ENCODE measurements around the gene MEGF11. TPM values are rescaled to one million over a fixed set of nuclear protein-coding genes. Genes with fewer than 3 reads are reported as not detected.

Gene MEGF11
- total and polyA plus RNA-seq, 2 donors (not counting 1 experiment from before 2014, with no cell fraction given): under 0.01 TPM; not detected in 1

- no peaks in the 10 kb centered on the region for H3K4me1 ChIP-seq (ENCODE audit: control insufficient read depth, extremely low read depth, insufficient read depth, low read length)
- no peak overlapping the region for H3K27ac ChIP-seq (ENCODE audit: insufficient read depth, low read length)
- no peak for DNase-seq (ENCODE audit: low read depth in 2 of 2)
- no peak overlapping the region for H3K4me3 ChIP-seq (replicated peaks in 1 of 4; ENCODE audit: control extremely low read depth in 1 of 4, insufficient read depth in 1 of 4, low read depth in 3 of 4, low read length in 4 of 4)
- no peak overlapping the region for H3K9ac ChIP-seq (ENCODE audit: insufficient read depth, low read length)
- no peak overlapping the region for H2AFZ ChIP-seq (ENCODE audit: low read length)
- no peaks in the 10 kb centered on the region for H3K36me3 ChIP-seq (ENCODE audit: control insufficient read depth, insufficient read depth, low read length)
- H3K27me3 ChIP-seq (ENCODE audit: control insufficient read depth, insufficient read depth, low read length): peaks cover 5% of the 10 kb centered on the region
- H3K4me2 ChIP-seq (ENCODE audit: extremely low read depth, insufficient read depth, low read length): no peak overlapping the region
- TF ChIP-seq EZH2 (IDR thresholded peaks at IDR 0.05; ENCODE audit: low read length, missing control alignments): no peak
- TF ChIP-seq, protein P1, sequence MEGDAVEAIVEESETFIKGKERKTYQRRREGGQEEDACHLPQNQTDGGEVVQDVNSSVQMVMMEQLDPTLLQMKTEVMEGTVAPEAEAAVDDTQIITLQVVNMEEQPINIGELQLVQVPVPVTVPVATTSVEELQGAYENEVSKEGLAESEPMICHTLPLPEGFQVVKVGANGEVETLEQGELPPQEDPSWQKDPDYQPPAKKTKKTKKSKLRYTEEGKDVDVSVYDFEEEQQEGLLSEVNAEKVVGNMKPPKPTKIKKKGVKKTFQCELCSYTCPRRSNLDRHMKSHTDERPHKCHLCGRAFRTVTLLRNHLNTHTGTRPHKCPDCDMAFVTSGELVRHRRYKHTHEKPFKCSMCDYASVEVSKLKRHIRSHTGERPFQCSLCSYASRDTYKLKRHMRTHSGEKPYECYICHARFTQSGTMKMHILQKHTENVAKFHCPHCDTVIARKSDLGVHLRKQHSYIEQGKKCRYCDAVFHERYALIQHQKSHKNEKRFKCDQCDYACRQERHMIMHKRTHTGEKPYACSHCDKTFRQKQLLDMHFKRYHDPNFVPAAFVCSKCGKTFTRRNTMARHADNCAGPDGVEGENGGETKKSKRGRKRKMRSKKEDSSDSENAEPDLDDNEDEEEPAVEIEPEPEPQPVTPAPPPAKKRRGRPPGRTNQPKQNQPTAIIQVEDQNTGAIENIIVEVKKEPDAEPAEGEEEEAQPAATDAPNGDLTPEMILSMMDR (conservative IDR thresholded peaks at IDR 0.05 in 1 of 2, IDR thresholded peaks at IDR 0.05 in 1 of 2; ENCODE audit: low read depth in 1 of 2, low read length in 2 of 2): no peak
- H4K20me1 ChIP-seq (ENCODE audit: control insufficient read depth, extremely low read depth, insufficient read depth, low read length): no peaks in the 10 kb centered on the region
- no peaks in the 10 kb centered on the region for H3K9me3 ChIP-seq (ENCODE audit: control insufficient read depth, insufficient read depth, low read depth, low read length)
- H3K79me2 ChIP-seq (ENCODE audit: control insufficient read depth, insufficient read depth, low read length): no peaks in the 10 kb centered on the region
These were observed 91.9 kb downstream of the MEGF11 start for GRCh38 chr15:66161575-66162118.

- no peaks in the 10 kb centered on the region for H3K36me3 ChIP-seq (ENCODE audit: control insufficient read depth, insufficient read depth, low read length)
- H3K27ac ChIP-seq (ENCODE audit: insufficient read depth, low read length): no peak overlapping the region
- no peak overlapping the region for H2AFZ ChIP-seq (ENCODE audit: low read length)
- no peak for TF ChIP-seq EZH2 (IDR thresholded peaks at IDR 0.05; ENCODE audit: low read length, missing control alignments)
- TF ChIP-seq, protein P1 (conservative IDR thresholded peaks at IDR 0.05 in 1 of 2, IDR thresholded peaks at IDR 0.05 in 1 of 2; ENCODE audit: low read depth in 1 of 2, low read length in 2 of 2): no peak
- no peaks in the 10 kb centered on the region for H3K9me3 ChIP-seq (ENCODE audit: control insufficient read depth, insufficient read depth, low read depth, low read length)
- H3K9ac ChIP-seq (ENCODE audit: insufficient read depth, low read length): no peak overlapping the region
- no peak overlapping the region for H3K4me3 ChIP-seq (replicated peaks in 1 of 4; ENCODE audit: control extremely low read depth in 1 of 4, insufficient read depth in 1 of 4, low read depth in 3 of 4, low read length in 4 of 4)
- H3K4me1 ChIP-seq (ENCODE audit: control insufficient read depth, extremely low read depth, insufficient read depth, low read length): no peaks in the 10 kb centered on the region
- H3K27me3 ChIP-seq (ENCODE audit: control insufficient read depth, insufficient read depth, low read length): peaks cover 5% of the 10 kb centered on the region
- no peaks in the 10 kb centered on the region for H3K79me2 ChIP-seq (ENCODE audit: control insufficient read depth, insufficient read depth, low read length)
- no peaks in the 10 kb centered on the region for H4K20me1 ChIP-seq (ENCODE audit: control insufficient read depth, extremely low read depth, insufficient read depth, low read length)
- DNase-seq (ENCODE audit: low read depth in 2 of 2): no peak
- no peak overlapping the region for H3K4me2 ChIP-seq (ENCODE audit: extremely low read depth, insufficient read depth, low read length)
These were observed 92.4 kb downstream of the MEGF11 start for GRCh38 chr15:66161108-66161507.

GRCh38 chr15:66157507-66157906, 96.0 kb downstream of the MEGF11 start:
- no peaks in the 10 kb centered on the region for H3K4me1 ChIP-seq (ENCODE audit: control insufficient read depth, extremely low read depth, insufficient read depth, low read length)
- no peak overlapping the region for H3K4me3 ChIP-seq (replicated peaks in 1 of 4; ENCODE audit: control extremely low read depth in 1 of 4, insufficient read depth in 1 of 4, low read depth in 3 of 4, low read length in 4 of 4)
- H2AFZ ChIP-seq (ENCODE audit: low read length): no peak overlapping the region
- H3K4me2 ChIP-seq (ENCODE audit: extremely low read depth, insufficient read depth, low read length): no peak overlapping the region
- no peak overlapping the region for H3K27ac ChIP-seq (ENCODE audit: insufficient read depth, low read length)
- H3K36me3 ChIP-seq (ENCODE audit: control insufficient read depth, insufficient read depth, low read length): no peaks in the 10 kb centered on the region
- no peaks in the 10 kb centered on the region for H3K79me2 ChIP-seq (ENCODE audit: control insufficient read depth, insufficient read depth, low read length)
- peaks cover 5% of the 10 kb centered on the region for H3K27me3 ChIP-seq (ENCODE audit: control insufficient read depth, insufficient read depth, low read length)
- no peak overlapping the region for H3K9ac ChIP-seq (ENCODE audit: insufficient read depth, low read length)
- TF ChIP-seq EZH2 (IDR thresholded peaks at IDR 0.05; ENCODE audit: low read length, missing control alignments): no peak
- TF ChIP-seq, protein P1 (conservative IDR thresholded peaks at IDR 0.05 in 1 of 2, IDR thresholded peaks at IDR 0.05 in 1 of 2; ENCODE audit: low read depth in 1 of 2, low read length in 2 of 2): no peak
- H3K9me3 ChIP-seq (ENCODE audit: control insufficient read depth, insufficient read depth, low read depth, low read length): no peaks in the 10 kb centered on the region
- H4K20me1 ChIP-seq (ENCODE audit: control insufficient read depth, extremely low read depth, insufficient read depth, low read length): no peaks in the 10 kb centered on the region
- DNase-seq (ENCODE audit: low read depth in 2 of 2): no peak
